Trophoblast cell (in vitro differentiated cells and primary cell): ENCODE measurements around the gene HS6ST3.

ENCODE experiments used
- DNase-seq, 2 donors: peaks; one replicate each; pipeline ENCODE4 v3.0.0-alpha.2; 2016
- H2AFZ ChIP-seq: 2 replicates; pipeline ENCODE4 v1.6.1; 2013; ENCODE audit warnings: low read length, moderate library complexity, mild to moderate bottlenecking; ENCODE audit not compliant: insufficient read depth, poor library complexity
- H2AK5ac ChIP-seq: 2 replicates; pipeline ENCODE4 v1.6.1; 2013; ENCODE audit warnings: mild to moderate bottlenecking, low read length
- H2BK120ac ChIP-seq: 2 replicates; pipeline ENCODE4 v1.6.1; 2013; ENCODE audit warnings: low read length, mild to moderate bottlenecking, moderate library complexity; ENCODE audit not compliant: insufficient read depth, poor library complexity
- H2BK12ac ChIP-seq: 2 replicates; pipeline ENCODE4 v1.6.1; 2013; ENCODE audit warnings: mild to moderate bottlenecking, low read length, moderate library complexity
- H2BK5ac ChIP-seq: 2 replicates; pipeline ENCODE4 v1.6.1; 2013; ENCODE audit warnings: low read length, low read depth, moderate library complexity, mild to moderate bottlenecking; ENCODE audit not compliant: poor library complexity
- H3K14ac ChIP-seq: 2 replicates; pipeline ENCODE4 v1.6.1; 2013; ENCODE audit warnings: mild to moderate bottlenecking, low read length
- H3K18ac ChIP-seq: 2 replicates; pipeline ENCODE4 v1.6.1; 2013; ENCODE audit warnings: mild to moderate bottlenecking, low read length
- H3K23ac ChIP-seq: 2 replicates; pipeline ENCODE4 v1.6.1; 2013; ENCODE audit warnings: low read length
- H3K27ac ChIP-seq: 2 replicates; pipeline ENCODE4 v1.5.1; 2013; ENCODE audit warnings: low read depth, mild to moderate bottlenecking, inconsistent platforms, low read length, moderate library complexity
- H3K27me3 ChIP-seq: 2 replicates; pipeline ENCODE4 v1.6.1; 2013; ENCODE audit warnings: inconsistent platforms, mild to moderate bottlenecking, low read length, moderate library complexity; ENCODE audit not compliant: insufficient read depth
- H3K36me3 ChIP-seq, 2 experiments: 1 replicate in 1 of 2; 2 replicates in 1 of 2; pipeline ENCODE4 v1.6.1; 2013; ENCODE audit warnings: low read length in 2 of 2, mild to moderate bottlenecking in 2 of 2, moderate library complexity in 1 of 2; ENCODE audit not compliant: insufficient read depth in 2 of 2, control insufficient read depth in 1 of 2
- H3K4ac ChIP-seq: 2 replicates; pipeline ENCODE4 v1.6.1; 2013; ENCODE audit warnings: low read depth, mild to moderate bottlenecking, low read length, moderate library complexity
- H3K4me1 ChIP-seq, 2 experiments: 1 replicate in 1 of 2; 2 replicates in 1 of 2; pipeline ENCODE4 v1.6.1; 2013; ENCODE audit warnings: low read length in 2 of 2, mild to moderate bottlenecking in 2 of 2, moderate library complexity in 1 of 2; ENCODE audit not compliant: insufficient read depth in 2 of 2, control insufficient read depth in 1 of 2
- H3K4me2 ChIP-seq: 2 replicates; pipeline ENCODE4 v1.6.1; 2013; ENCODE audit warnings: inconsistent platforms, mild to moderate bottlenecking, low read length, moderate library complexity
- H3K4me3 ChIP-seq: 2 replicates; pipeline ENCODE4 v1.5.1; 2013; ENCODE audit warnings: mild to moderate bottlenecking, low read depth, low read length, inconsistent platforms
- H3K79me1 ChIP-seq: one replicate; pipeline ENCODE4 v1.6.1; 2013; ENCODE audit warnings: low read length
- H3K79me2 ChIP-seq: 2 replicates; pipeline ENCODE4 v1.6.1; 2013; ENCODE audit warnings: low read length, mild to moderate bottlenecking; ENCODE audit not compliant: control insufficient read depth, insufficient read depth, poor library complexity
- H3K9ac ChIP-seq: 2 replicates; pipeline ENCODE4 v1.6.1; 2013; ENCODE audit warnings: mild to moderate bottlenecking, low read length
- H3K9me3 ChIP-seq: 2 replicates; pipeline ENCODE4 v1.6.1; 2013; ENCODE audit warnings: low read depth, mild to moderate bottlenecking, control low read depth, inconsistent platforms, low read length; ENCODE audit not compliant: insufficient read depth
- H4K12ac ChIP-seq: 2 replicates; pipeline ENCODE4 v1.6.1; 2013; ENCODE audit warnings: low read depth, mild to moderate bottlenecking, low read length, moderate library complexity
- H4K8ac ChIP-seq: 2 replicates; pipeline ENCODE4 v1.6.1; 2013; ENCODE audit warnings: low read depth, mild to moderate bottlenecking, low read length, moderate library complexity
- H4K91ac ChIP-seq: one replicate; pipeline ENCODE4 v1.6.1; 2013; ENCODE audit warnings: low read depth, mild to moderate bottlenecking, low read length, moderate library complexity
- WGBS: extraction: QIAGEN DNeasy Blood & Tissue Kit; methylation state at CpG from one replicate; pipeline ENCODE4 v1.1.7; 2013; ENCODE audit warnings: missing lambda C conversion rate; ENCODE audit not compliant: insufficient read length, insufficient coverage; ENCODE audit errors: extremely low coverage; 5-methylcytosine and 5-hydroxymethylcytosine counted together

The HS6ST3 gene

GRCh38 chr13:96811049-96811448 lies 721.1 kb downstream of the HS6ST3 start:
- H3K18ac ChIP-seq, result no peak overlapping the region
- H2BK120ac ChIP-seq, result no peak overlapping the region
- H2AK5ac ChIP-seq, result no peak overlapping the region

GRCh38 chr13:96816261-96816660 lies 726.4 kb downstream of the HS6ST3 start:
- no peak for DNase-seq
- H2AK5ac ChIP-seq, result no peak overlapping the region
- H2BK120ac ChIP-seq, result no peak overlapping the region
- H3K23ac ChIP-seq, result no peak overlapping the region
- no peaks in the 10 kb centered on the region for H3K36me3 ChIP-seq
- H3K27ac ChIP-seq, result no peak overlapping the region
- H3K4me2 ChIP-seq, result no peak overlapping the region
- H2AFZ ChIP-seq, result no peak overlapping the region
- H2BK5ac ChIP-seq, result no peak overlapping the region
- no peak overlapping the region for H3K14ac ChIP-seq
- H3K79me1 ChIP-seq, result no peaks in the 10 kb centered on the region
- H4K8ac ChIP-seq, result no peak overlapping the region
- WGBS, result no CpG with 5 or more reads among the region's 4 CpGs
- H4K91ac ChIP-seq, result no peak overlapping the region
- H3K4ac ChIP-seq, result no peak overlapping the region
- no peak overlapping the region for H4K12ac ChIP-seq
- H3K18ac ChIP-seq, result no peak overlapping the region
- H3K4me1 ChIP-seq, result no peaks in the 10 kb centered on the region
- H3K79me2 ChIP-seq, result no peaks in the 10 kb centered on the region
- no peak overlapping the region for H2BK12ac ChIP-seq
- no peak overlapping the region for H3K9ac ChIP-seq
- no peak overlapping the region for H3K4me3 ChIP-seq
- no peaks in the 10 kb centered on the region for H3K27me3 ChIP-seq
- no peaks in the 10 kb centered on the region for H3K9me3 ChIP-seq

More at GRCh38 chr13:96811049-96811448, 721.1 kb downstream of the HS6ST3 start:
- DNase-seq, result no peak
- Histone ChIP-seq H2BK5ac (no peak overlapping the region), H3K9ac (no peak overlapping the region), H4K91ac (no peak overlapping the region), H2BK12ac (no peak overlapping the region), H3K4me1 (no peaks in the 10 kb centered on the region), H3K23ac (no peak overlapping the region), H4K12ac (no peak overlapping the region), H3K14ac (no peak overlapping the region), H3K4me2 (no peak overlapping the region), H3K4me3 (no peak overlapping the region), H3K79me1 (no peaks in the 10 kb centered on the region), H4K8ac (no peak overlapping the region), H3K79me2 (no peaks in the 10 kb centered on the region), H3K4ac (no peak overlapping the region), H2AFZ (no peak overlapping the region), H3K9me3 (no peaks in the 10 kb centered on the region), H3K36me3 (no peaks in the 10 kb centered on the region), H3K27ac (no peak overlapping the region), H3K27me3 (no peaks in the 10 kb centered on the region)
- WGBS, result no CpG with 5 or more reads among the region's 5 CpGs

DNA sequence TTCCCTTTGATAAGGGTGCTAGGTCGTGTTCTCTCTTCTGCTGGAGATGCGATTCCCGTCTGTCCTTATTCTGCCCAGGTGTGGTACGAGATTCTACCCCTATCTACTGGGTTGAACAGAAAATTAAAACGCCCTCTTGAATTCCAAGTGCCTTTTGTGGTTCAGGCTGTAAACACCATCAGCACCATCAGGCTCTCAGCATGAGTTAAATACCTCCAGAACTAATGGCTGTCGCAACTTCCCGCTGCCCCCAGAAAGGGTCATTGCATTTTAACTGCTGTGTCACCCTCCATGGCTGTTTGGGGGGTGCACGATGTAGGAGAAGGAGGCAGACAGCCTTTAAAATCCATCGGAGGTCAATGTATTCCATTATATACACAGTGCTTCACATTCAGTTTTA lies 727.0 kb downstream of the HS6ST3 start:
- no peak overlapping the region for H3K14ac ChIP-seq
- H3K36me3 ChIP-seq, result no peaks in the 10 kb centered on the region
- H4K8ac ChIP-seq, result no peak overlapping the region
- H4K91ac ChIP-seq, result no peak overlapping the region
- no peak overlapping the region for H4K12ac ChIP-seq
- H3K4me3 ChIP-seq, result no peak overlapping the region
- H3K27me3 ChIP-seq, result no peaks in the 10 kb centered on the region
- WGBS, result no CpG with 5 or more reads among the region's 9 CpGs
- H2BK12ac ChIP-seq, result no peak overlapping the region
- no peak overlapping the region for H3K4ac ChIP-seq
- H3K4me1 ChIP-seq, result no peaks in the 10 kb centered on the region
- no peak for DNase-seq
- H3K9ac ChIP-seq, result no peak overlapping the region
- no peak overlapping the region for H3K27ac ChIP-seq
- no peak overlapping the region for H2BK5ac ChIP-seq
- no peak overlapping the region for H3K4me2 ChIP-seq
- H2BK120ac ChIP-seq, result no peak overlapping the region
- no peak overlapping the region for H3K23ac ChIP-seq
- H3K9me3 ChIP-seq, result no peaks in the 10 kb centered on the region
- no peak overlapping the region for H2AK5ac ChIP-seq
- no peak overlapping the region for H3K18ac ChIP-seq
- H2AFZ ChIP-seq, result no peak overlapping the region
- H3K79me2 ChIP-seq, result no peaks in the 10 kb centered on the region
- H3K79me1 ChIP-seq, result no peaks in the 10 kb centered on the region

DNA sequence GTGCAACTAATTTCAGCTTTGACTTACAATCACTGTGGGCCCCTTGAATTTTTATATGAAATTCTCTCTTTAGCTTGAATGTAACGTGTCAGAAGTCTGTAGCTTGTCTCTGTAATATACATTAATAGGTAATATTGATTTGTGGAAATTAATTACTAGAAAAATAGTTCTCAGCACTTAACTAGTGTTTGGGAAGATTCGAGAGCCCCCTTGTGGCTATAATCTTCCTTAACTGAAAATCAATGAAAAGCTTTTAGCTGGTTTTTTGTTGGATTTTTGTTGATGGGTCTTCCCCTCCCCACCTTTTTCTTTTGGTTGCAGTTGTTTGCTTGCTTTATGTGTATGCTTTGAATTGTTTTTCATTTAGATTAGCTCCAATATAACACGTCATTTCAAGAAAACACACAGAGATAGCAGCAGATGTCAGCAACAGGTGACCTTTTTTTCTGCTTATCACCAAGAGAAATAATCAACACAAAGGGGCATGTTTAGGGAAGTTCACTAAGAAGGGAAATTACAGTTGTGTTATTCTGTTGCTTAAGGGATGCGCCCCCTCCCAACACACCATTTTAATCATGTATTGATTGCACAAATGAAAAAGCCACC lies 727.5 kb downstream of the HS6ST3 start:
- Histone ChIP-seq H3K79me2 (no peaks in the 10 kb centered on the region), H2BK12ac (no peak overlapping the region), H2BK5ac (no peak overlapping the region), H2BK120ac (no peak overlapping the region), H3K23ac (no peak overlapping the region), H3K4ac (no peak overlapping the region), H3K79me1 (no peaks in the 10 kb centered on the region), H2AK5ac (no peak overlapping the region), H3K4me3 (no peak overlapping the region), H4K91ac (no peak overlapping the region), H3K36me3 (no peaks in the 10 kb centered on the region), H3K9me3 (no peaks in the 10 kb centered on the region), H3K27me3 (no peaks in the 10 kb centered on the region), H3K27ac (no peak overlapping the region), H3K18ac (no peak overlapping the region), H3K4me1 (no peaks in the 10 kb centered on the region), H2AFZ (no peak overlapping the region), H3K14ac (no peak overlapping the region), H3K4me2 (no peak overlapping the region), H4K8ac (no peak overlapping the region), H3K9ac (no peak overlapping the region), H4K12ac (no peak overlapping the region)
- peak in 1 of 2 donors; percentile 57 for DNase-seq
- no CpG with 5 or more reads among the region's 4 CpGs for WGBS
